Activated naive CD4-positive, alpha-beta T cell treated with anti-CD3 and anti-CD28 coated beads for 36 hours (primary cell): ENCODE results near the gene PARP6. TPM values are rescaled to one million over a fixed set of nuclear protein-coding genes. Genes with fewer than 3 reads are reported as not detected.

ENCODE experiments used
- CTCF ChIA-PET: fragments of 350-600 bp; sonication (Branson Sonifier 250); formaldehyde crosslinking; loops from one replicate; lab custom pipeline; 2021; ENCODE audit warnings: antibody characterized with exemption; lab: Charles Lee
- DNase-seq: peaks from one replicate; pipeline ENCODE4 v3.0.0-alpha.2; 2020
- H3K27ac Mint-ChIP-seq: one replicate; pipeline ENCODE4 v1.8.0; 2021; ENCODE audit warnings: mild to moderate bottlenecking, mixed read lengths
- H3K27me3 Mint-ChIP-seq: one replicate; pipeline ENCODE4 v1.8.0; 2021; ENCODE audit warnings: low read depth, mixed read lengths
- H3K36me3 Mint-ChIP-seq: one replicate; pipeline ENCODE4 v1.8.0; 2021; ENCODE audit warnings: low read depth, mixed read lengths
- H3K4me1 Mint-ChIP-seq: one replicate; pipeline ENCODE4 v1.8.0; 2021; ENCODE audit warnings: low read depth, mixed read lengths
- H3K4me3 Mint-ChIP-seq: one replicate; pipeline ENCODE4 v1.8.0; 2021; ENCODE audit warnings: mild to moderate bottlenecking, moderate library complexity, mixed read lengths
- H3K9me3 Mint-ChIP-seq: one replicate; pipeline ENCODE4 v1.8.0; 2021; ENCODE audit warnings: mixed read lengths
- intact Hi-C: fragments of 100-400 bp; cut with micrococcal nuclease; formaldehyde crosslinking; loops from one replicate; pipeline ENCODE4 v1.15.1; 2023
- total RNA-seq, 2 experiments: library from RNA; stranded (reverse); gene quantifications; one replicate each; pipeline ENCODE4 v1.2.3, GENCODE V29; 2021

PARP6 gene
- total RNA-seq, 2 experiments from 2014 or later = 38.8 to 44.7 TPM

DNA sequence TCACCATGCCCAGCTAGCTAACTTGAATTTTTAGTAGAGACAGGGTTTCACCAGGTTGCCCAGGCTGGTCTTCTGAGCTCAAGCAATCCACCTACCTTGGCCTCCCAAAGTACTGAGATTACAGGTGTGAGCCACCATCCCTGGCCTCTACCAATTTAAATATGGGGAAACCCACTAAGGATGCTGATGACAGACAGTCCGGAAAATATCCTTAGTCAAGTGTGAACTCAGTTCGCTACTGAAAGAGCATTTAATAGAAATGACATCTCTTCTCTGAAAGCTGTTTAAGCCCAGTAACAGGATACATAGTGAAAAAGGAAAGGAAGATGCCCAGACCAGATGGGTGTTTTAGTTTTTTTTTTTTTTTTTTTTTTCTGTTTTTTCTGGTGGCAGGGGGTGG is 67.1 kb downstream of the PARP6 start:
- peaks cover 92% of the 10 kb centered on the region for H3K36me3 Mint-ChIP-seq
- no peak overlapping the region for H3K4me3 Mint-ChIP-seq
- H3K9me3 Mint-ChIP-seq = no peaks in the 10 kb centered on the region
- H3K27me3 Mint-ChIP-seq = no peaks in the 10 kb centered on the region
- CTCF ChIA-PET = interaction anchor here (1.9 kb wide), 1 partner anchor 22 kb away, joined by 12 read pairs; no protein-coding TSS in a partner anchor
- peak overlapping the region; percentile 83 for H3K27ac Mint-ChIP-seq
- peaks cover 48% of the 10 kb centered on the region for H3K4me1 Mint-ChIP-seq
- peak; percentile 29 for DNase-seq
- intact Hi-C loops = loop anchor here (1.0 kb wide), 2 partner anchors 23 to 32 kb away; no protein-coding TSS in a partner anchor

DNA sequence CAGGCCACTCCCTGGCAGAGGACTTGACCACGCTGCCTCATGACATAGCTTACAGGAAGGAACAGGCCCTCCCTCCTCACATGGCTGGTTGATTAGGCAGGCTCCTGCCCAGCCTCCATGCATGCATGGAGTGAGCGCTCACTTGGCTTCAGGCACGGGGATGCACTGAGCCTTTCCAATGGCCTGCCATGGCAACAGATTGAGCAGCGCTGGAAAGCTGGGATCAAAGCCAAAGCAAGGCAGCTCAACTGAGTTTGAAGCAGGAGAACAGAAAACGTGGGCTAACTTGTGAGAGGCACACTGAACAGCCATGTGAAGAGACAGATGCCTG is 68.9 kb downstream of the PARP6 start:
- H3K36me3 Mint-ChIP-seq = peaks cover 94% of the 10 kb centered on the region
- H3K27me3 Mint-ChIP-seq = no peaks in the 10 kb centered on the region
- H3K4me1 Mint-ChIP-seq = peaks cover 50% of the 10 kb centered on the region
- DNase-seq = no peak
- intact Hi-C loops = no loop called here
- CTCF ChIA-PET = interaction anchor here (1.3 kb wide), 1 partner anchor 13 kb away, joined by 4 read pairs; no protein-coding TSS in a partner anchor
- H3K9me3 Mint-ChIP-seq = no peaks in the 10 kb centered on the region
- peak overlapping the region; percentile 47 for H3K27ac Mint-ChIP-seq
- no peak overlapping the region for H3K4me3 Mint-ChIP-seq

DNA sequence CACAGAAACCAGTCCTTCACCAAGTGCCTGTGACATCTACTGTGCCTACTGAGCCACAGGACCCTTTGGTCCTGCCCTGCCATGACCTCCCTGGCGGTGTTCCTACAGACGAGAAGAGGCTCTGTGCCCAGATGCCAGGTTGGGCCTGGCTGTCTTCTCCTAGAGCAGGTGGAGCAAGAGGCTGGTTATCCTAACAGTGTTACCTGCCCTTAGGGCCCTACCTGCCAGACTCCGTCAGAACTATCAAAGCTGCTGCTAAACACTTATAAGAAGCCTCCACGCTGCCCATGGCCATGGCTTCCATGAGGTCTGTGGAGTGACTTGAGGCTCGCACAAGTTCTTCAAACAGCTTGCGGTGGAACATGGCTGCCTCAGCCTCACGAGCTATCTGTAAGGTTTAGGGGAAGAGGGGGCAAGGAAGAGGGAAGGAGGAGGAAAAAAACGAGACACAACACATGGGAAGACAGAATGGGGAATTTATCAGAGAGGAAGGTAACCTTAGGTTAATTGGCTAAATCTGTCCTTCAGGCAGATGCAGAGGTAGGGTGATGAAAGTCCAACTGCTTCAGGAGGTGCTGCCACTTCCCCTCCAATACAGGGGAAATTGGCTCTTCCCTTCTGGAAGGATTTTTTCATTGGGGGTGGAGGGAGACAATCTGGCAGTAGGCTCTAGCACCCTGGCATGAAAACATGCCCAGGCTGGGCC is 69.4 kb downstream of the PARP6 start:
- Mint-ChIP-seq H3K36me3 (peaks cover 93% of the 10 kb centered on the region), H3K4me1 (peaks cover 51% of the 10 kb centered on the region), H3K27ac (peak overlapping the region; percentile 47), H3K27me3 (no peaks in the 10 kb centered on the region), H3K4me3 (no peak overlapping the region), H3K9me3 (no peaks in the 10 kb centered on the region)
- DNase-seq = no peak
- intact Hi-C loops = no loop called here
- CTCF ChIA-PET = interaction anchor here (0.6 to 1.3 kb wide), 2 partner anchors 14 to 29 kb away, joined by 3 to 4 read pairs; no protein-coding TSS in a partner anchor

DNA sequence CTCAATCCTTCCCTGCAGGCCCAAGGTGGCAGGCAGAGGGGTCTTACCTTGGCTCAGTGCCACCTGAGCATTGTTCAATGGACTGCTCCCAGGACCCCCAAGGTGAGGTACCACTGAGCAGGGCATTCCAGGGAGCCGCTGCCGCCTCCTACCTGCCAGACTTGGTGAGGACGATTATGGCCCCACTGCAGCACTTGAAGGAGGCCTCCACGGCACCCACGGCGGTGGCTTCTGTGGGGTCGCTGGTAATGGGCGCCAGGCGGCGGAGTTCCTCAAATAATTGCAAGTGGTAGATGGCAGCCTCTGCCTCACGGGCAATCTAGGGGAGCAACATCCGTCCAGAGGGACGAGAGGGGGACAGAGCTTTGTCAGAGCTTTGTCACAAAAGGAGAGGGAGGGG is 70.1 kb downstream of the PARP6 start:
- Mint-ChIP-seq H3K27me3 (no peaks in the 10 kb centered on the region), H3K36me3 (peaks cover 88% of the 10 kb centered on the region), H3K9me3 (no peaks in the 10 kb centered on the region), H3K4me3 (no peak overlapping the region), H3K4me1 (peaks cover 52% of the 10 kb centered on the region), H3K27ac (no peak overlapping the region)
- CTCF ChIA-PET = interaction anchor here (0.6 to 1.3 kb wide), 2 partner anchors 14 to 30 kb away, joined by 3 to 4 read pairs; no protein-coding TSS in a partner anchor
- no peak for DNase-seq
- intact Hi-C loops = no loop called here

DNA sequence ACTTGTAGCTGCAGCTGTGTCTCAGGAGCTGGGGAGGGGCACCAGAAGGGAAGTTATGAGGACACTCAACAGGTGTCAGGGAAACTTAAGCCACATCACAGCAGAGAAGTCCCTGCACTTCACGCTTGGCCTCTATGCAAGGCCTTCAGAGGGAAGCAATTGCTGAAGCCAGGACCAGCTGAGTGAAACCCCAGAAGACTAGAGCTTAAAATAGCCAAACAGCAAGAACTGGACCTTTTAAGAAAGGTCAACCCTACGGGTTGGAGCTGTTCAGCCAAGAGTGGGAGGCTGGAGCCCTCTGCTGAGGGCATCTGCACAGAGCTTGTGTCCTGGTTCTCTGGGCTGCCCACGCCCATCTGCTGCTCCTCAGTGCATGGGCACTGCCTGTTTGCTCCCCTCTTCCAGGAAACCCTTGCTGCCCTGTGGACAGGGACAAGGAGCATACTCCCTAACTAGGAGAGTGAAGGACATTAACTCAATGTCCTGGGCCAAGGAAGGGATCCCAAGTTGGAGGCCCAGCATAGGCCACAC is 70.9 kb downstream of the PARP6 start:
- Mint-ChIP-seq H3K9me3 (no peaks in the 10 kb centered on the region), H3K36me3 (peaks cover 81% of the 10 kb centered on the region), H3K4me3 (no peak overlapping the region), H3K4me1 (peaks cover 43% of the 10 kb centered on the region), H3K27ac (peak overlapping the region; percentile 51), H3K27me3 (peaks cover 4% of the 10 kb centered on the region)
- no peak for DNase-seq
- intact Hi-C loops = no loop called here
- CTCF ChIA-PET = interaction anchor here (0.7 to 1.3 kb wide), 3 partner anchors 73 to 1551 kb away, joined by 3 read pairs; no protein-coding TSS in a partner anchor

DNA sequence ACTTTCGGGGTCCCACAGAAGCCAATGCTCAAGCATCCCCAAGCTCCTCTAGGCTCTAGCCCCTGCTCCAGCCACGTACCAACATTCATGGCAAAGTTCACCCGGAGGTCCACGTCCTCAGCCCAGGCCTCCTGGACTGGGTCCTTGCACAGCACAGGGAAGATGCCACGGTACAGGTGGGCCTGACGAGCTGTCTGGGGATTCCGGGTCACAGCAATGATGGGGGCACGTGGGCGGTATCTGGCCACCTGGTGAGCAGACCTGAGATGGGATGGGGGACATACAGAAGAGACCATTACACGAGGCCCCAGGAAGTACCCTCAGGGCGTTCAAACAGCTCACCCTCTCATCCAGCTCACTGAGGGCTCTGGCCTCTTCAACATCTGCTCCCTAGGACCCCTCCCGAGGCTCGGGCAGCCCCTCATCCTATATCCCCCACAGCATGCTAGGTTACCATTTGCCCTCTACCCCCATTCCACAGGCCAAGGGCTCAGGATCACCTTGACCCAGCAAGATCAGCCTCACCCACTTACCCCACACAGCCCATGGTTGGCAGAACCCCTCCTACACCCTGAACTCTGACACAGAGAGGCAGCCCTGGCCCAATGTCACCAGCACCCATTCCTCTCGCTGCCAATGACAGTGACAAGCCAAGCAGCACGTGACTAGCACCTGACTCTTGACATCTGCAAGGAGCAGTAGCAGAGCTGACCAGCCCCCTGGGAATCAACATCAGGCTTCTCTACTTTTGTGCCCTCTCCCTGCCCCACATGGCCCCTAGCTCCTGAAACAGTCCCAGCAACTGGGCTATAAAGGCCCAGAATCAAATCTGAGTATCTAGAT is 71.7 kb downstream of the PARP6 start:
- intact Hi-C loops = no loop called here
- Mint-ChIP-seq H3K27ac (no peak overlapping the region), H3K4me1 (peaks cover 35% of the 10 kb centered on the region), H3K9me3 (no peaks in the 10 kb centered on the region), H3K4me3 (no peak overlapping the region), H3K27me3 (peaks cover 4% of the 10 kb centered on the region), H3K36me3 (peaks cover 72% of the 10 kb centered on the region)
- CTCF ChIA-PET = interaction anchor here (0.6 to 3.1 kb wide), 13 partner anchors 9 to 399 kb away, joined by 3 to 18 read pairs (median 4); no protein-coding TSS in a partner anchor
- no peak for DNase-seq

DNA sequence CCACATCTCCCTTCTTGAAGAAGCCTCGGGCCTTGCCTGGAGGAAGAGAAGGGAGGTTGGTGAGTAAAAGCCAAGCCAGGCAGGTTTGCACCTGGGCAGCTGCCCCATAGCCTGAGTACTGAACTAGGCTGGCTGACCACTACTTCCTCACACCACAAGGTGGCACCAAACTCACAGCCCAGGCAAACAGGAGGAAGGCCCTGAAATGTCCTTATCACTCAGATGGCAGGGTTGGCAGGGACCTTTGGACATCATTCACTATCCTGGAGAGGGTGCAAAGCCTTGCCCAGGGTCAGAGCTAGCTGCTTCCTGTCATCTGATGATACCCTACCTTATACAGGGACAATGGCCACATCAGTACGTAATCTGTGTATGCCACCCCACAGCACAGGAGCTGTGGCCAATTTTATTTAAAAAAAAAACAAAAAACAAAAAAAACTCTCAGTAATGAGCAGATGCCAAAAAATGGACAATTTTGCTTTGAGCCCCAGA is 72.6 kb downstream of the PARP6 start:
- no peaks in the 10 kb centered on the region for H3K9me3 Mint-ChIP-seq
- H3K4me1 Mint-ChIP-seq = peaks cover 29% of the 10 kb centered on the region
- H3K36me3 Mint-ChIP-seq = peaks cover 64% of the 10 kb centered on the region
- H3K27me3 Mint-ChIP-seq = peaks cover 4% of the 10 kb centered on the region
- no peak overlapping the region for H3K4me3 Mint-ChIP-seq
- no peak overlapping the region for H3K27ac Mint-ChIP-seq
- intact Hi-C loops = loop anchor here (1.0 to 10.0 kb wide), 4 partner anchors 29 to 335 kb away; partner anchors contain the start of gene PARP6
- peak; percentile 84 for DNase-seq
- CTCF ChIA-PET = interaction anchor here (0.6 to 3.1 kb wide), 14 partner anchors 8 to 400 kb away, joined by 3 to 18 read pairs (median 4); no protein-coding TSS in a partner anchor

DNA sequence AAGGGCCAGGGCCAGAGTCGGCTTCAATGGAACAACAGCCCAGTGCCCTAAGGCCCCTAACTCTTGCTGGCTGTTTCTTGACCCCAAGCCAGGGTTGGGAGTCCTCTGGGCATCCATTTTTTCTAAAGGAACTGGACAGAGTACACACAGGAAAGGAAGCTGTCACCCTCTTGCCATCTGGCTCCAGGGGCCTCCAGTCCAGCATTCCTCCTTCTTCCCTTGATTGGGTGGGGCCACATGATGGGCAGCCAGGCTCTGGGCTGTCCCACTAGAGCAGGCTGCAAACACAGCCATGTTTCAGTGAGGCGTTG is 73.2 kb downstream of the PARP6 start:
- H3K36me3 Mint-ChIP-seq = peaks cover 58% of the 10 kb centered on the region
- no peak overlapping the region for H3K27ac Mint-ChIP-seq
- H3K9me3 Mint-ChIP-seq = no peaks in the 10 kb centered on the region
- no peak overlapping the region for H3K4me3 Mint-ChIP-seq
- no peak for DNase-seq
- intact Hi-C loops = loop anchor here (1.0 to 10.0 kb wide), 4 partner anchors 29 to 336 kb away; partner anchors contain the start of gene PARP6
- H3K4me1 Mint-ChIP-seq = peaks cover 23% of the 10 kb centered on the region
- CTCF ChIA-PET = interaction anchor here (0.7 to 3.1 kb wide), 7 partner anchors 12 to 101 kb away, joined by 3 to 18 read pairs (median 4); no protein-coding TSS in a partner anchor
- peaks cover 4% of the 10 kb centered on the region for H3K27me3 Mint-ChIP-seq

DNA sequence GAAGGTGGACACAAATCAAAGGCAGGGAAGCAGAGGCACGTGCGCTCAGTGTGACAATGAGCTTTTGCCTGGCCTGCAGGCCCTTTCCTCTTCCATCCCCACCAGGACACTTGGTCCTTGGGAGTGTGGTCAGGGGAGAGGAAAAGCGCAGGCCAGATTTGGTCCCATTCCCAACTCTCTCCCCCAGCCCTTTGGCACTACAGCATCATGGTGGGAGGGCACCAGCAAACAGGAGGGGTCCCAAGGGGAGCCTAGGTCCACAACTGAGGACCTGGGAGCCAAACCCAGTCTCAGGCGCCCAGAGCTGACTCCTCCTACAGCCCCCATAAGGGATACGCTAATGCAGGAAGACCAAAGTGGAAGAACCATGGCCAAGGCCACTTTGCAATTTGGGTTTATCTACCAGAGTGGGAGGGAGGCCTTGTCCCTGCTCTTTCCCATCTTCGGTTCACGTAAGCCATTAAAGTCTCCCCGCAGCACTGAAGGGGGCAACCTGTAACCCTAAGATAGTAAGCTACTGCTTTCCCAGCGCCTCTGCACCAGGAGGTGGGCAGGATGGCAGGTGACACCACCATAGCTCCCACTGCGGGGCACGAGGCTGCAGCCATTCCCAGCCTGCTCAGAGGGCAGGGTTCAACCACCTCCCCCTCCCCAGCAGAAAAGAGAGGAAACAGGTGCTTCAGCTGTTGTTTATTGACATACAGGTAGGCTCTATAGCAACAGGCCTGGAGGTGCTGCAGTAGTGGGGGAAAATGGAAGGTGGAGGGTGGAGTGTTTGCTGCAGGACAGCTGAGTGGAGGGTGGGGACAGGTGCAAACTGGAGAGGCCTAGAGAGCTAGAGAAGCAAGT is 73.8 kb downstream of the PARP6 start:
- peaks cover 22% of the 10 kb centered on the region for H3K4me1 Mint-ChIP-seq
- peaks cover 53% of the 10 kb centered on the region for H3K36me3 Mint-ChIP-seq
- CTCF ChIA-PET = interaction anchor here (0.6 to 3.1 kb wide), 7 partner anchors 12 to 338 kb away, joined by 3 to 18 read pairs (median 4); no protein-coding TSS in a partner anchor
- no peak for DNase-seq
- H3K4me3 Mint-ChIP-seq = peak overlapping the region; percentile 54
- peaks cover 4% of the 10 kb centered on the region for H3K27me3 Mint-ChIP-seq
- H3K9me3 Mint-ChIP-seq = no peaks in the 10 kb centered on the region
- no peak overlapping the region for H3K27ac Mint-ChIP-seq
- intact Hi-C loops = loop anchor here (1.0 to 10.0 kb wide), 4 partner anchors 30 to 336 kb away; partner anchors contain the start of gene PARP6

DNA sequence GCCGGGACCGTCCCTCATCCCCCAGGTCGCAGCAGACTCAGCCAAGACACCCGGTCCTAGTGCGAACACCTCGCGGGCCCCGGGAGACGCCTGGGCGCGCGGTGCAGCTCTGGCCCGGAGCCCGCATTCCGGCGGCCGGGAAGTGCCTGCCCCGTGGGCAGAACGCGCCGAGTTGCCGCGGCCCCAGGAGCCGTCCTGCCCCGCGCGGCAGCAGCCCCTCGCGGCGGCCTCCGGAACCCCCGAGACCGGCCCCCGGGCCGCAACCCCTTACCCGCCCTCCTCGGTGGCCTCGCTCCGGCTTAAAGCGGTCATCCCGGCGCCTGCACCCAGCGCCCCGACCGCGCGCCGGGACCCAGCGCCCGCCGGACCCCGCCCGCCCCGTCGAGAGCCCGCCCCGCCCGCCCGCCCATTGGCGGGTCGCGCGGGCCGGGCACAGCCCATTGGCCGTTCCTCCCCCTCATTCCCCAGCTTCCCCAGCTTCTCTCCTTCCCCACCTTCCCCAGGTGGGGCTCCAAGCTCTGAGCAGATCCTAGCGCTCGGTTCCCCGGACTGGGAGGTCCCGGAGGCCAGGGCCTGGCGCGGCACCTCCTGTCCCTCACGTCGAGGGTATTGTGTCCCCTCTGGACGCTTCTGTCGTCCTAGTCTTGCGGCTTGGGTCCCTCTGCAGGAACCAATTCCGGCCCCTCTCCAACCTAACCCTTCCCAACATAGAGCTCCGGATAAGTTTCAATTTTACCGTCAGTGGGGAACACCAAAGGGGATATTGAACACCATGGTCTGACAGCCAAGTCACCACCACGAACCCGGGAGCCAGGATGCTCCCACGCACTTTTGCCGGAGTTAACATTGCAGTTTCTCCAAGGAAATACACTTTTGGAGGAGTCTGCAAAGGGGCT is 74.6 kb downstream of the PARP6 start, which contains the start of gene GRAMD2A:
Gene GRAMD2A (minus strand): TSS at position 328 of the 896 bp plus-strand sequence.
- Mint-ChIP-seq H3K4me3 (peak within 1 kb of the TSS; percentile 54), H3K4me1 (peaks cover 20% of the 10 kb centered on the region), H3K27ac (no peak within 1 kb of the TSS), H3K27me3 (peaks cover 4% of the 10 kb centered on the region), H3K36me3 (peaks cover 44% of the 10 kb centered on the region), H3K9me3 (no peaks in the 10 kb centered on the region)
- CTCF ChIA-PET = interaction anchor here (0.6 to 3.1 kb wide), 5 partner anchors 13 to 337 kb away, joined by 3 to 18 read pairs (median 3); no protein-coding TSS in a partner anchor
- intact Hi-C loops = loop anchor here (5.0 to 10.0 kb wide), 2 partner anchors 75 to 337 kb away; partner anchors contain the start of gene PARP6
- no peak for DNase-seq
